ENCODE data around the gene KLHL25. TPM values are rescaled to one million over a fixed set of nuclear protein-coding genes. Genes with fewer than 3 reads are reported as not detected.

Gene KLHL25
- total RNA-seq, 4 donors from 2014 or later: 8.8 to 21.3 (median 11.8) TPM

DNA sequence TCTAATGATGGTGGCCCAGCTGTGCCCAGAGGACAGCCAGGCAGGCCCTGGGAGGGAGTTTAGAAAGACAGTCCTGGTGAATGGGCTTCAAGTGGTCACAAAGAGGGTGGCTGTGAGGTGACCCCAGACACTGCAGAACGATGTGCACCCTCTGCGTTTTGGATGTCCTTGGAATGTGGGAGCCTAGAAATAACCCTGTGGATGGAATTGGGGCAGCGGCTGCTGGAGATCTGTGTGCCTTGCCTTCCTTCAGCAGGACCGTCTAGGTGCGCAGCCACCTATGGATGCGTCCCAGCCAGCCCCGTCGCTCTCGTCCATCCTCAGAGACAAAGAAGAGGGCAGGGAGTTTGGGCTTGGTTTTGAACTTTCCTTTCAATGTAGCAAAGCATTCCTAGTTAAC lies 46.5 kb downstream of the KLHL25 start:
- peaks cover 0 to 65% (median 40%) of the 10 kb centered on the region in 3 donors for H3K4me1 ChIP-seq
- H3K4me3 ChIP-seq: no peak overlapping the region
- H3K27ac ChIP-seq: peak overlapping the region in 3 of 4 donors; percentile 79 to 88 (median 80)
- no peak for ATAC-seq
- no peak for TF ChIP-seq POLR2AphosphoS5 (IDR thresholded peaks at IDR 0.05)
- TF ChIP-seq EP300 (IDR thresholded peaks at IDR 0.05): no peak
- TF ChIP-seq POLR2A (IDR thresholded peaks at IDR 0.05): no peak
- TF ChIP-seq, protein P1, sequence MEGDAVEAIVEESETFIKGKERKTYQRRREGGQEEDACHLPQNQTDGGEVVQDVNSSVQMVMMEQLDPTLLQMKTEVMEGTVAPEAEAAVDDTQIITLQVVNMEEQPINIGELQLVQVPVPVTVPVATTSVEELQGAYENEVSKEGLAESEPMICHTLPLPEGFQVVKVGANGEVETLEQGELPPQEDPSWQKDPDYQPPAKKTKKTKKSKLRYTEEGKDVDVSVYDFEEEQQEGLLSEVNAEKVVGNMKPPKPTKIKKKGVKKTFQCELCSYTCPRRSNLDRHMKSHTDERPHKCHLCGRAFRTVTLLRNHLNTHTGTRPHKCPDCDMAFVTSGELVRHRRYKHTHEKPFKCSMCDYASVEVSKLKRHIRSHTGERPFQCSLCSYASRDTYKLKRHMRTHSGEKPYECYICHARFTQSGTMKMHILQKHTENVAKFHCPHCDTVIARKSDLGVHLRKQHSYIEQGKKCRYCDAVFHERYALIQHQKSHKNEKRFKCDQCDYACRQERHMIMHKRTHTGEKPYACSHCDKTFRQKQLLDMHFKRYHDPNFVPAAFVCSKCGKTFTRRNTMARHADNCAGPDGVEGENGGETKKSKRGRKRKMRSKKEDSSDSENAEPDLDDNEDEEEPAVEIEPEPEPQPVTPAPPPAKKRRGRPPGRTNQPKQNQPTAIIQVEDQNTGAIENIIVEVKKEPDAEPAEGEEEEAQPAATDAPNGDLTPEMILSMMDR (IDR thresholded peaks at IDR 0.05): no peak
- H3K36me3 ChIP-seq: peaks cover 5 to 57% of the 10 kb centered on the region in 2 donors
- no peaks in the 10 kb centered on the region for H3K9me3 ChIP-seq
- H3K27me3 ChIP-seq: no peaks in the 10 kb centered on the region
- 11% methylated on average over 2 of the region's 9 CpGs; no CpG with 5 or more reads in 1 of the 2 donors for WGBS, 2 donors (ENCODE audit: low coverage in 1 of 2)

DNA sequence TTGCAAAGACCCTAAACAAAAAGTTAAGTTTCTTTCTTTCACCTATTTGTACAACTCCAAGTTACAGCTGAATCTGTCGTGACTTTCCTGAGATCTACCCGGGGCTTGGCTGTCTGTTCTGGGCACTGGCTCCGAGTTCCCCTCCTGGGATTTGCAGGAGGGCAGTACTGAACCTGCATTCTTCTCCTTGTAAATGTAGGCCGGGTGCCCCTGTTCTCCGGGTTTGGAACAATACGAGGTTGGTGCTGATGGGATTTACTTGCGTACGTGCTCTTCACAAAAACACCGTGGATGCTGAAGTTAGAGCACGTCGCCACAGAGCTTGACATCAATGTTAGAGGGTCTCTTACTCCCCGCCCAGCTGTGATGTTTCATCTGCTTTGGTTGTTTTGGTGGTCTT lies 48.1 kb downstream of the KLHL25 start:
- TF ChIP-seq POLR2AphosphoS5 (IDR thresholded peaks at IDR 0.05) (no peak), POLR2A (IDR thresholded peaks at IDR 0.05) (no peak)
- no peaks in the 10 kb centered on the region for H3K9me3 ChIP-seq
- no peak overlapping the region for H3K4me3 ChIP-seq
- no peaks in the 10 kb centered on the region for H3K27me3 ChIP-seq
- H3K27ac ChIP-seq: no peak overlapping the region
- ATAC-seq: no peak
- 77 to 80% methylated on average over 10 to 11 of the region's 12 CpGs for WGBS, 2 donors (ENCODE audit: low coverage in 1 of 2)
- peaks cover 5 to 73% of the 10 kb centered on the region in 2 donors for H3K36me3 ChIP-seq
- H3K4me1 ChIP-seq: peaks cover 3 to 65% (median 36%) of the 10 kb centered on the region in 3 donors

DNA sequence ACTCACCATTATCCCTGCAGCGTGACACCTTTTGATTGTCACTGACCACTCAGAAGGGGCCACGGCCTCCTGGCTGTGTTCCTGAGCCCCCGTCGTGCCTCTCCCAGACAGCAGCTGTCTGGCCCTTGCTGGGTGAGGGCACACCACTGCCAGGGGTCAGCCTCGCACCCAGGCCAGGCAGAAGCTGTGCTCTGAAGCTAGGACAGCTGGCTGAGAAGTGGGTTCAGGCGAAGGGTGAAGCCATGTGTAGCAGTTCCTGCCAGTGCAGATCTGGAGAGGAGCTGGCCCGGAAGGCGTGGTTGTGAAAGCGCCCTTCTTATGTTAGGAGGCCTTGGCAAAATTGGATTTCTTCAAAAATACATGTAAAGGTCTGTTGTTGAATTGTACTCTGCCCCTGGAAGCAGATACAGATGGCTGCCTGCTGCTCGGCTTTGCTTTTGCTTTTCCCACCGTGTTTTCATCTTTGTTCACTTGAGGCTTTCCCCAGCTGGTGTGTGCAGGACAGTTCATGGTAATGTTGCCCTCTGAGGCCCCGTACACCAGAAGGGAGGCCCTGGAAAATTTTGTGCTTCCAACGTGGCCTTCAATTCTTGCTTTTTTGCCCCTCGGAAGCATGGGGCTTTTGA lies 49.1 kb downstream of the KLHL25 start:
- Histone ChIP-seq H3K9me3 (no peaks in the 10 kb centered on the region), H3K4me1 (peaks cover 3 to 64% (median 28%) of the 10 kb centered on the region in 3 donors), H3K27ac (no peak overlapping the region), H3K4me3 (no peak overlapping the region), H3K27me3 (no peaks in the 10 kb centered on the region), H3K36me3 (peaks cover 5 to 83% of the 10 kb centered on the region in 2 donors)
- WGBS, 2 donors (ENCODE audit: low coverage in 1 of 2): 65 to 69% methylated on average over 5 to 13 of the region's 14 CpGs
- no peak for ATAC-seq
- TF ChIP-seq POLR2A (IDR thresholded peaks at IDR 0.05) (no peak), POLR2AphosphoS5 (IDR thresholded peaks at IDR 0.05) (no peak), EP300 (IDR thresholded peaks at IDR 0.05) (no peak)
- TF ChIP-seq, protein P1 (IDR thresholded peaks at IDR 0.05): no peak

DNA sequence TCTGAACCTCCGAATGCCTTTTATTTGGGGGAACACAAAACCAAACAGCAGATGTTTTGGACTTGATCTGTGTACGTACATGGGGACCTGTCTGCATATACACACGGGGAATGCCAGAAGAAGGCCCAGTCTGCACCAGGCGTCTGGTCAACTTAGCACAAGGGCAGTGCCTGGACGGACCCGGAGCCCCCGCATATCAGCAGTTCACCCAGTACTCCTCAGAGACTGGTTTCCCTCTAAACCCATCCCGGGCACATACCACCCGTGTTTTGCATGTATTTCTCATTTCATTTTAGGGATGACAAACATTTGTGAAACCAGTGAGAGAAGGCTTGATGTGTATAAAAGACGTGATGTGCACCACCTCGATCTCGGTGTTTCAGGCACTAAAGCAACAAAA lies 49.7 kb downstream of the KLHL25 start:
- no peak overlapping the region for H3K4me3 ChIP-seq
- peaks cover 5 to 89% of the 10 kb centered on the region in 2 donors for H3K36me3 ChIP-seq
- H3K27ac ChIP-seq: no peak overlapping the region
- peaks cover 3 to 58% (median 24%) of the 10 kb centered on the region in 3 donors for H3K4me1 ChIP-seq
- no peaks in the 10 kb centered on the region for H3K27me3 ChIP-seq
- 46 to 88% methylated on average over 2 to 6 of the region's 12 CpGs for WGBS, 2 donors (ENCODE audit: low coverage in 1 of 2)
- no peaks in the 10 kb centered on the region for H3K9me3 ChIP-seq
- ATAC-seq: no peak
- TF ChIP-seq, protein P1 (IDR thresholded peaks at IDR 0.05): no peak
- TF ChIP-seq POLR2A (IDR thresholded peaks at IDR 0.05) (no peak), POLR2AphosphoS5 (IDR thresholded peaks at IDR 0.05) (no peak), EP300 (IDR thresholded peaks at IDR 0.05) (no peak)

DNA sequence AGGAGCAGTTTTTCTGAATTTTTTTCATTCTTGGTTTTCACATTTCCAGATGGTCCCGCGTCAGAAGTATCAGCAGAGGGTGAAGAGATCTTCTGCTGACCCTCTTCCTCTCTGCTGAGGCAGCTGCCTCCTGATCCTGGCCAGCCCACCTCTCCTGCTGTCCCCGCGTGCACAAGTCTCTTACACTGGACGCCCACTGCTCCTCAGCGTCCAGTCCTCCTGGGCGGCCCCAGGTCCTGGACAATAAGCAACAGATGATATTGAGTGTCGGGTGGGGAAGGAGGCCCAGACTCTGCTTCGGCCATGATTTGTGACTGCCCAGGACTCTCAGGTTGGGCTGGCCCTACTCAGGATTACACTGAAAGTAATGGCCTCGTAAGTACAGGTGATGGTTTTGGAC lies 50.1 kb downstream of the KLHL25 start:
- Histone ChIP-seq H3K27me3 (no peaks in the 10 kb centered on the region), H3K27ac (peak overlapping the region in 1 of 4 donors; percentile 64), H3K36me3 (peaks cover 5 to 93% of the 10 kb centered on the region in 2 donors), H3K4me1 (peaks cover 3 to 54% (median 24%) of the 10 kb centered on the region in 3 donors), H3K4me3 (no peak overlapping the region), H3K9me3 (no peaks in the 10 kb centered on the region)
- WGBS, 2 donors (ENCODE audit: low coverage in 1 of 2): 78 to 82% methylated on average over 3 to 4 of the region's 10 CpGs
- TF ChIP-seq, protein P1 (IDR thresholded peaks at IDR 0.05): no peak
- TF ChIP-seq POLR2A (IDR thresholded peaks at IDR 0.05): no peak
- no peak for TF ChIP-seq EP300 (IDR thresholded peaks at IDR 0.05)
- no peak for TF ChIP-seq POLR2AphosphoS5 (IDR thresholded peaks at IDR 0.05)
- no peak for ATAC-seq
